SK-N-MC (cell line): ENCODE data around the gene PSMF1.

ENCODE experiments used
- EZH2 ChIP-seq: fragments of 200-600 bp; sonication (generic); IDR thresholded peaks from one replicate; pipeline ENCODE4 v1.6.1; 2017; ENCODE audit warnings: antibody characterized with exemption
- POLR2AphosphoS5 ChIP-seq: IDR thresholded peaks from 2 replicates; pipeline ENCODE4 v1.6.1; 2012; ENCODE audit warnings: mild to moderate bottlenecking, low read depth, low read length, borderline replicate concordance

GRCh38 chr20:1199212-1199873, 80.9 kb downstream of the PSMF1 start:
- no peak for TF ChIP-seq POLR2AphosphoS5
- TF ChIP-seq EZH2 = no peak
